K562 (cell line): ENCODE data around the gene TBC1D5. TPM values are rescaled to one million over a fixed set of nuclear protein-coding genes. Genes with fewer than 3 reads are reported as not detected.

ENCODE experiments used
- ATAC-seq: fragments of 200-7000 bp; cut with Tn5 transposase; 3 replicates; pipeline ENCODE4 v1.9.1; 2020; ENCODE audit warnings: moderate library complexity
- BruUV-seq: library from RNA; stranded (reverse); fragments of 400-500 nt; replicated peaks from 2 replicates; lab custom pipeline; 2021; lab: Mats Ljungman, UMichigan
- CTCF ChIA-PET: fragments of 300-600 bp; formaldehyde crosslinking; extraction: SDS; loops from one replicate; lab custom pipeline; 2021; ENCODE audit warnings: low intra/inter-chr PET ratio; lab: Yijun Ruan, JAX
- POLR2A ChIA-PET: fragments of 300-600, 350-650 bp; sonication (Branson Sonifier 250); formaldehyde crosslinking; extraction: SDS; loops from one replicate; lab custom pipeline; 2021; ENCODE audit warnings: antibody characterized with exemption, inconsistent platforms; lab: Yijun Ruan, JAX
- DNase-seq, 4 experiments: peaks; one replicate each; pipeline versions ENCODE4 v3.0.0 to v3.0.0-alpha.2; 2011 to 2018; ENCODE audit warnings: low spot score in 3 of 4, mixed read lengths in 3 of 4; ENCODE audit errors: extremely low read depth in 1 of 4
- FAIRE-seq: peaks from 2 replicates; lab custom pipeline; 2011; peaks lifted over from hg19 to GRCh38; lab: Jason Lieb, UNC
- H2AFZ ChIP-seq: 2 replicates; pipeline ENCODE4 v1.6.0; 2011; ENCODE audit warnings: low read depth, low read length, control low read depth, inconsistent platforms
- H3K27ac ChIP-seq: fragments of 200-600 bp; 3 replicates; pipeline ENCODE4 v1.8.0; 2011; ENCODE audit warnings: low read depth, mild to moderate bottlenecking, control low read depth, inconsistent platforms, low read length, moderate library complexity, mixed read lengths; ENCODE audit errors: extremely low read depth
- H3K27me3 ChIP-seq, 2 experiments: fragments of 300-600 bp in 1 of 2; 2 replicates in 1 of 2; 3 replicates in 1 of 2; pipeline versions ENCODE4 v1.6.0 to v1.8.0; 2011; ENCODE audit warnings: inconsistent platforms in 2 of 2, low read length in 2 of 2, mild to moderate bottlenecking in 1 of 2, mixed read lengths in 1 of 2, moderate library complexity in 1 of 2; ENCODE audit not compliant: control insufficient read depth in 2 of 2, insufficient read depth in 2 of 2
- H3K36me3 ChIP-seq: fragments of 300-600 bp; 3 replicates; pipeline ENCODE4 v1.8.0; 2011; ENCODE audit warnings: mild to moderate bottlenecking, low read length, inconsistent platforms; ENCODE audit not compliant: control insufficient read depth, insufficient read depth
- H3K4me1 ChIP-seq, 2 experiments: fragments of 200-600 bp in 1 of 2; replicated peaks in 1 of 2; 2 replicates in 1 of 2; 3 replicates in 1 of 2; pipeline versions ENCODE4 v1.5.1 to v1.8.0; 2011; ENCODE audit warnings: inconsistent platforms in 2 of 2, low read length in 2 of 2, mild to moderate bottlenecking in 1 of 2, mixed read lengths in 1 of 2, moderate library complexity in 1 of 2; ENCODE audit not compliant: control insufficient read depth in 2 of 2, insufficient read depth in 2 of 2
- H3K4me2 ChIP-seq: 2 replicates; pipeline ENCODE4 v1.6.1; 2011; ENCODE audit warnings: low read length, control low read depth, inconsistent platforms, mixed read lengths; ENCODE audit not compliant: insufficient read depth
- H3K4me3 ChIP-seq: fragments of 200-600 bp; sonication (generic), shearing (Covaris generic); 2 replicates; pipeline ENCODE4 v1.5.1; 2016; ENCODE audit warnings: control low read depth, inconsistent platforms
- H3K79me2 ChIP-seq: fragments of 200-600 bp; 3 replicates; pipeline ENCODE4 v1.8.0; 2011; ENCODE audit warnings: low read length, inconsistent platforms; ENCODE audit not compliant: control insufficient read depth, insufficient read depth
- H3K9ac ChIP-seq, 2 experiments: 2 replicates each; pipeline versions ENCODE4 v1.6.0 to v1.6.1; 2011; ENCODE audit warnings: low read depth in 2 of 2, low read length in 2 of 2, control low read depth in 1 of 2, inconsistent platforms in 1 of 2, mild to moderate bottlenecking in 1 of 2, mixed read lengths in 1 of 2; ENCODE audit not compliant: insufficient read depth in 1 of 2
- H3K9me1 ChIP-seq: one replicate; pipeline ENCODE4 v1.6.0; 2011; ENCODE audit warnings: inconsistent platforms, mild to moderate bottlenecking, low read length, moderate library complexity; ENCODE audit not compliant: control insufficient read depth, insufficient read depth
- H3K9me3 ChIP-seq: replicated peaks from 2 replicates; pipeline ENCODE4 v1.5.1; 2011; ENCODE audit warnings: low read depth, low read length, inconsistent platforms; ENCODE audit not compliant: control insufficient read depth, insufficient read depth
- H4K20me1 ChIP-seq: replicated peaks from 2 replicates; pipeline ENCODE4 v1.6.1; 2011; ENCODE audit warnings: low read length, inconsistent platforms, mixed read lengths; ENCODE audit not compliant: control insufficient read depth, insufficient read depth
- CBFB ChIP-seq: sonication (generic); formaldehyde crosslinking; IDR thresholded peaks from 2 replicates; pipeline ENCODE4 v1.4.0; 2020; ENCODE audit warnings: mild to moderate bottlenecking, missing genetic modification reagents
- DEAF1 ChIP-seq: fragments of 450-650 bp; formaldehyde crosslinking; IDR thresholded peaks from 2 replicates; pipeline ENCODE4 v1.4.0; 2020; ENCODE audit warnings: mild to moderate bottlenecking, moderate library complexity
- ELF4 ChIP-seq: fragments of 450-650 bp; formaldehyde crosslinking; IDR thresholded peaks from 2 replicates; pipeline ENCODE4 v1.4.0; 2022; ENCODE audit warnings: missing genetic modification characterization
- HMG20B ChIP-seq: fragments of 250-450 bp; sonication (Bioruptor Pico); IDR thresholded peaks from 2 replicates; pipeline ENCODE4 v1.5.0; 2021; ENCODE audit warnings: mild to moderate bottlenecking
- HNRNPLL ChIP-seq: fragments of 200-400 bp; formaldehyde crosslinking; IDR thresholded peaks from 2 replicates; pipeline ENCODE4 v1.6.1; 2017; ENCODE audit warnings: low read length, low read depth, mild to moderate bottlenecking; ENCODE audit not compliant: poor library complexity, severe bottlenecking
- ILF3 ChIP-seq: fragments of 450-650 bp; IDR thresholded peaks from 2 replicates; pipeline ENCODE4 v1.6.1; 2018; ENCODE audit warnings: antibody characterized with exemption, mild to moderate bottlenecking, moderate library complexity, borderline replicate concordance
- TAF9B ChIP-seq: fragments of 450-650 bp; IDR thresholded peaks from 2 replicates; pipeline ENCODE4 v1.6.1; 2018; ENCODE audit warnings: mild to moderate bottlenecking; ENCODE audit not compliant: partially characterized antibody
- USF2 ChIP-seq: sonication (generic); formaldehyde crosslinking; IDR thresholded peaks from 2 replicates; pipeline ENCODE4 v1.5.0; 2020; ENCODE audit warnings: missing genetic modification reagents
- ZBTB17 ChIP-seq: fragments of 450-650 bp; formaldehyde crosslinking; IDR thresholded peaks from 2 replicates; pipeline ENCODE4 v1.4.0; 2020; ENCODE audit warnings: mild to moderate bottlenecking
- ZNF134 ChIP-seq: fragments of 250-450 bp; sonication (Bioruptor Pico); conservative IDR thresholded peaks from 2 replicates; pipeline ENCODE4 v1.4.0; 2020
- ZNF24 ChIP-seq: fragments of 450-650 bp; IDR thresholded peaks from 2 replicates; pipeline ENCODE4 v1.6.1; 2016
- ZNF589 ChIP-seq: fragments of 200-800 bp; sonication (Bioruptor generic); IDR thresholded peaks from 2 replicates; pipeline ENCODE4 v1.6.1; 2016; ENCODE audit warnings: low read depth, missing genetic modification characterization, missing compliant biosample characterization
- ZNF76 ChIP-seq: fragments of 250-450 bp; sonication (Bioruptor Pico); IDR thresholded peaks from 2 replicates; pipeline ENCODE4 v1.4.0; 2020; ENCODE audit warnings: mild to moderate bottlenecking, moderate library complexity, borderline replicate concordance
- WGBS: fragments of 100-300 bp; shearing (Covaris generic); methylation state at CpG from one replicate; pipeline ENCODE4 v1.1.6; 2016; ENCODE audit warnings: low coverage, mixed read lengths; ENCODE audit not compliant: insufficient coverage; ENCODE audit errors: missing lambda C conversion rate; 5-methylcytosine and 5-hydroxymethylcytosine counted together
- in situ Hi-C: fragments of 300-500 bp; cut with MboI; formaldehyde crosslinking; loops from 4 replicates; pipeline ENCODE4 v1.15.0; 2018; ENCODE audit warnings: inconsistent platforms, mixed read lengths
- intact Hi-C: fragments of 100-400 bp; cut with micrococcal nuclease; formaldehyde crosslinking; loops from 2 replicates; pipeline ENCODE4 v1.14.2; 2022
- polyA plus RNA-seq, 8 experiments: library from polyadenylated mRNA; depleted of rRNA in 4 of 8; stranded (reverse) in 5 of 8; unstranded in 3 of 8; fragments of >200 nt; fragmentation: Nextera tagmentation in 2 of 8; fragmentation: Illumina TruSeq in 1 of 8; extraction: Ambion mirVana in 2 of 8; extraction: Trizol in 1 of 8; gene quantifications; 2 replicates each; pipeline versions ENCODE4 v1.2.1 to v1.2.3, GENCODE V29; 2011 to 2014; ENCODE audit warnings: inconsistent platforms in 1 of 8, missing spikeins in 1 of 8
- total RNA-seq, 7 experiments: library from RNA; depleted of rRNA in 6 of 7; stranded (reverse); fragments of >200 nt in 6 of 7; fragmentation: Illumina TruSeq in 2 of 7; extraction: Trizol in 2 of 7; gene quantifications; 2 replicates each; pipeline versions ENCODE4 v1.2.1 to v1.2.3, GENCODE V29; 2011 to 2021; ENCODE audit warnings: low replicate concordance in 1 of 7
- TF ChIP-seq, protein P1 (sequence below): fragments of 150-350 bp; IDR thresholded peaks from 2 replicates; pipeline ENCODE4 v1.6.1; 2014; ENCODE audit warnings: low read depth, mild to moderate bottlenecking, low read length, borderline replicate concordance

Gene TBC1D5
- total and polyA plus RNA-seq, 9 of the 15 experiments (the other 6 are each of a cell fraction or from before 2014, with no cell fraction given), result 2.9 to 38.1 (median 25.6) TPM

DNA sequence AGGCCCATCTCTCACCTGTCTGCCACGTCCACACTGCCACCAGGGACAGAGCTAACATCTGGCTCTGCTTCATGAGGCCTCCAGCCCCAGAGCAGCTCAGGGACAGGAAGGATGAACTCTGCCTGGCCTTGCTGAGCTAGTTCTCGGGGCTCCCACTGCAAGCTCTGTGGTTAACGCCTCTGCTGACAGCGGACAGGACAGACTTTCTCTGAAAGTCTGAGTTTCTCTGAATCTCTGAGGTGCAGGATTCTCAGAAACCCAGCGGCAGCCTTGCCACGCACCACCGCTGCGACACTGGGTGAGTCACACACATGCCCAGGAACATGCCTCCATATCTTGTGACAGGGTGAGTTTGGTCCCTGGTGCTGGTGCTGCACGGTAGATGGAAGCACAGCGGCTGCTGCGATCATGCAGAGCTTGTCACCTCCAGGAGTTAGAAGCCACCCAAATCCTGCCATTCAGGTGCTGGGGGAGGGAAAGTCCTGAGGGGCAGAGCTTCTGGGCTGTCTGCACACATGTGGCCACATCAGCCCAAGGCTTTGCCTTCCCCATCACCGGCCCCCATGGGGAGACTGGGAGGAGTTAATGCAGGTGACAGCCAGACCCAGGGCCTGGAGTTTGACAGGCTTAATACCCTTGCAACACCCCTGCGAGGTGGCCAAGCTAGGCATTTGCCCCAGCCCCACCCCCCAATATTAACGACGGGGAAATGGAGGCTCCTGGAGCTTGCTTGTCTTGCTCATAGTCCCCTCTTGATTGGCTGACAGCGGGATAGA, 590.6 kb downstream of the TBC1D5 start:
- Histone ChIP-seq H3K4me3 (no peak overlapping the region), H4K20me1 (no peaks in the 10 kb centered on the region), H2AFZ (peak overlapping the region; percentile 43; the same call in 1 of the 2 replicates), H3K36me3 (no peaks in the 10 kb centered on the region; the same call in 2 of the 3 replicates), H3K4me1 (peaks cover 6 to 12% of the 10 kb centered on the region in 2 experiments; a peak in 2 of 5 replicates), H3K4me2 (peak overlapping the region; percentile 53), H3K79me2 (no peaks in the 10 kb centered on the region), H3K9ac (peak overlapping the region in 1 of 2 experiments; percentile 23; a peak in 2 of 4 replicates), H3K27ac (peak overlapping the region; percentile 14; the same call in 1 of the 3 replicates), H3K9me1 (no peaks in the 10 kb centered on the region), H3K27me3 (peaks cover 0 to 2% of the 10 kb centered on the region in 2 experiments; a peak in 1 of 5 replicates), H3K9me3 (peaks cover 5% of the 10 kb centered on the region; the same call in 1 of the 2 replicates)
- intact Hi-C loops (no loop called here), in situ Hi-C loops (no loop called here)
- WGBS, result 14% methylated on average over 16 of the region's 16 CpGs
- DNase-seq, result peak in 2 of 4 experiments; percentile 46 to 74
- peak; percentile 79 for FAIRE-seq
- ChIA-PET CTCF (no interaction called here), POLR2A (interaction anchor here (0.5 to 1.2 kb wide), 3 partner anchors 13 to 35 kb away, joined by 3 to 4 read pairs (median 3); no protein-coding TSS in a partner anchor)
- no TSS peak for BruUV-seq
- ATAC-seq, result peak; percentile 68
- TF ChIP-seq TAF9B (no peak), ZNF76 (no peak), ZNF24 (no peak), HNRNPLL (no peak), DEAF1 (CRISPR knock-in tag) (no peak), CBFB (CRISPR knock-in tag) (0 out of 2 replicates have a peak, but pooled peaks have one; percentile 62), ZBTB17 (no peak), ELF4 (CRISPR knock-in tag) (no peak), ILF3 (no peak), USF2 (no peak), HMG20B (CRISPR knock-in tag) (no peak), ZNF134 (CRISPR knock-in tag) (no peak), ZNF589 (CRISPR knock-in tag) (0 out of 2 replicates have a peak, but pooled peaks have one; percentile 36)
- TF ChIP-seq, protein P1, sequence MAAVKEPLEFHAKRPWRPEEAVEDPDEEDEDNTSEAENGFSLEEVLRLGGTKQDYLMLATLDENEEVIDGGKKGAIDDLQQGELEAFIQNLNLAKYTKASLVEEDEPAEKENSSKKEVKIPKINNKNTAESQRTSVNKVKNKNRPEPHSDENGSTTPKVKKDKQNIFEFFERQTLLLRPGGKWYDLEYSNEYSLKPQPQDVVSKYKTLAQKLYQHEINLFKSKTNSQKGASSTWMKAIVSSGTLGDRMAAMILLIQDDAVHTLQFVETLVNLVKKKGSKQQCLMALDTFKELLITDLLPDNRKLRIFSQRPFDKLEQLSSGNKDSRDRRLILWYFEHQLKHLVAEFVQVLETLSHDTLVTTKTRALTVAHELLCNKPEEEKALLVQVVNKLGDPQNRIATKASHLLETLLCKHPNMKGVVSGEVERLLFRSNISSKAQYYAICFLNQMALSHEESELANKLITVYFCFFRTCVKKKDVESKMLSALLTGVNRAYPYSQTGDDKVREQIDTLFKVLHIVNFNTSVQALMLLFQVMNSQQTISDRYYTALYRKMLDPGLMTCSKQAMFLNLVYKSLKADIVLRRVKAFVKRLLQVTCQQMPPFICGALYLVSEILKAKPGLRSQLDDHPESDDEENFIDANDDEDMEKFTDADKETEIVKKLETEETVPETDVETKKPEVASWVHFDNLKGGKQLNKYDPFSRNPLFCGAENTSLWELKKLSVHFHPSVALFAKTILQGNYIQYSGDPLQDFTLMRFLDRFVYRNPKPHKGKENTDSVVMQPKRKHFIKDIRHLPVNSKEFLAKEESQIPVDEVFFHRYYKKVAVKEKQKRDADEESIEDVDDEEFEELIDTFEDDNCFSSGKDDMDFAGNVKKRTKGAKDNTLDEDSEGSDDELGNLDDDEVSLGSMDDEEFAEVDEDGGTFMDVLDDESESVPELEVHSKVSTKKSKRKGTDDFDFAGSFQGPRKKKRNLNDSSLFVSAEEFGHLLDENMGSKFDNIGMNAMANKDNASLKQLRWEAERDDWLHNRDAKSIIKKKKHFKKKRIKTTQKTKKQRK, result no peak
